ENCODE results near the gene TBC1D2B.

The TBC1D2B gene

DNA sequence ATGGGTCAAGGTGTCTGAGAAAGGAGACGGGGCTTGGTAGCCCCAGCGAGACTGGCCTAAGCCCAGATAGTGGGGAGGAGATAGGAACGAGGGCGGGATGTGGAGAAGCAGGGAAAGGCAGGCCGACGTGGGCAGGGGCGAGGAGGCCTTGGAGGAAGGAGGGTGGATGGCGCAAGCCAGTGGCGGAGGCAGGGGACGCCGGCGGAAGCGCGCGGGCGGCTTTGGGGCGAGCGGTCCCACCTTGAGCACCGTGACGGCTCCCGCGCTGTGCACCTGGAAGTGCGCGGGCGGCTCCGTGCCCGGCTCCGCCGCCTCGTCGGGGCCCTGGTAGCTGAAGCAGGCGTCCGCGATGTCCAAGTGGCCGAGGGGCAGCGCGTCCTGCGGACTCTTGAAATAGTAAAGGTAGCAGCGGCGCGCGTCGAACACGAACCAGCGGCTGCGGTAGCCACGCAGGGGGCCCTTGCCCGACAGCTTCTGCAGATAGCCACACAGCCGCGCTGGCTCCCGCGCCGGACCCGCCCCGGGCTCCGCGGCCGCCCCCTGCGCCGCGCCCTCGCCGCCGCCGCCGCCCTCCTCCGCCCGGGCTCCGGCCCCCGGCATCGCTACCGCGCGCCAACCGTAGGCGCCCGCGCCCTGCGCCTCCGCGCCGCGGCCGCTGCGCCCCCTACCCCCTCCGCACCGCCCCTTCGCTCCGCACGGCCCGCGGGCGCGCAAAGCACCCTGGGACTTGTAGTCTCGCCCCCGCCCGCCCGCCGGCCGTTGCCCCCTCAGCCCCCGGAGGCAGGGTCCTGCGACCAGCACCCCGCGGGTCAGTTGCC is at the start of gene TBC1D2B:
Gene TBC1D2B, minus strand, starts transcription at position 659 of the 818 bp plus-strand sequence. Its CDS starts 59 bp downstream, at position 600.
- peak within 1 kb of the TSS; percentile 97 for H3K27ac Mint-ChIP-seq
- no peaks in the 10 kb centered on the region for H3K9me3 Mint-ChIP-seq

DNA sequence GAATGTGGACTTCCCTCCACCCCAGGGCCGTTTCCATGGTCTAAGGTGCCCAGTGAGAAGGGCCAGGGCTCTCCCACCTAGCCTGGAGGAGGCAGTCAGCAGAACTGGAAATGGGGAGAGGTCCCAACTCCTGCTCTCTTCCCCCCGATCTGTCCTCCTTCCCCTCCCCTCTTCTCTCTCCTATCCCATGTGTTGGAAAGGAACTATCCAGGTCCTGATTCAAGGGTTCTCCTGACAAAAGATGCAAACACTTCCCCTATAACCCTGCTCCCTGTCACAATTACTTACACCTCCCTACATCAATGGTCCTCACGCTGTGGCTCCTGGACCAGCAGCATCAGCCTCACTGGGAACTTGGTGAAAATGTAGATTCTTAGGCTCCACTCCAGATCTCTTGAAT is 47.8 kb upstream of the TBC1D2B start:
- H3K27ac Mint-ChIP-seq = peak overlapping the region; percentile 68
- no peak overlapping the region for H3K4me3 Mint-ChIP-seq
- peaks cover 11% of the 10 kb centered on the region for H3K4me1 Mint-ChIP-seq
- H3K9me3 Mint-ChIP-seq = no peaks in the 10 kb centered on the region
- no peaks in the 10 kb centered on the region for H3K27me3 Mint-ChIP-seq
- H3K36me3 Mint-ChIP-seq = no peaks in the 10 kb centered on the region

More for the DNA sequence above, at the start of gene TBC1D2B:
- peaks cover 42% of the 10 kb centered on the region for H3K4me1 Mint-ChIP-seq
- H3K36me3 Mint-ChIP-seq = peaks cover 4% of the 10 kb centered on the region
- H3K4me3 Mint-ChIP-seq = peak within 1 kb of the TSS; percentile 95
- no peaks in the 10 kb centered on the region for H3K27me3 Mint-ChIP-seq

DNA sequence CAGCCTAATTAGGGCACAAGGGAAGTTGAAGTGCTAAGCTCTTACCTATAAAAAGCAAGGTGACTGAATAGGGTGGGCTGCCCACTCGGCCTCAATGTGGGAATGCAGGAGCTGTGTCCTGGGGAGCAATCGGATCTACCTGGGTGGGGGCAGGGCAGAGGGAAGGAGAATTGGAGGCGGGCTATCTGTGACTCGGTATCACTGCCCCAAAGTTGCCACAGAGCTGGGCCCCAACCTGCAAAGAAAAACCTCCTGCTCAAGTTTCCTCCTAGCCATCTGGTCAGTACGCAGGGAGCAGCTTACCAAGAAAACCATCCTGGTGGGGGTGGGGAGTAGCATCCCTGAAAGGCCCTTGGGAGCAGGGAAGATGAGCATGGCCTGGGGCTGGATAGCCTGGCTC is 43.0 kb upstream of the TBC1D2B start:
- no peak overlapping the region for H3K4me3 Mint-ChIP-seq
- H3K36me3 Mint-ChIP-seq = no peaks in the 10 kb centered on the region
- no peaks in the 10 kb centered on the region for H3K9me3 Mint-ChIP-seq
- H3K27me3 Mint-ChIP-seq = no peaks in the 10 kb centered on the region
- H3K4me1 Mint-ChIP-seq = no peaks in the 10 kb centered on the region
- H3K27ac Mint-ChIP-seq = no peak overlapping the region

DNA sequence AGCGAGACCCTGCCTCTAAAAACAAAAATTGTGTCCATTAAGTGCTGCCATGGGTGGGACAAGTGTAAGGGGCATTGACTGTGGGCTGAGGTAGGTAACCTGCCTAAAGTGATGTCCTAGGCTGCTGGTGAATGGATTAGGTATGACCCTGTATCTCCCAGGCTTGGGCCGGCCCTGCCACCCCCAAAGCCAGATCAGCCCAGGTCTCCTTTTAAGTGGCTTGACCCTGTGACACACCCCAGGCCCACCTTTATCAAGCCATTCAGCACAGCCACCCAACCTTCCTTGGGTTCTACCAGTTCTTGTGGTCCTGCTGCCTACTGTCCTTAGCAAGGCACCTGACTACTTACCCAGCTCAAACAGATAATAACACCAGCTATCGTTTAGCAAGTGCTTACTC is 35.0 kb upstream of the TBC1D2B start:
- H3K27ac Mint-ChIP-seq = no peak overlapping the region
- no peaks in the 10 kb centered on the region for H3K27me3 Mint-ChIP-seq
- H3K4me1 Mint-ChIP-seq = peaks cover 7% of the 10 kb centered on the region
- no peaks in the 10 kb centered on the region for H3K36me3 Mint-ChIP-seq
- no peak overlapping the region for H3K4me3 Mint-ChIP-seq
- no peaks in the 10 kb centered on the region for H3K9me3 Mint-ChIP-seq

DNA sequence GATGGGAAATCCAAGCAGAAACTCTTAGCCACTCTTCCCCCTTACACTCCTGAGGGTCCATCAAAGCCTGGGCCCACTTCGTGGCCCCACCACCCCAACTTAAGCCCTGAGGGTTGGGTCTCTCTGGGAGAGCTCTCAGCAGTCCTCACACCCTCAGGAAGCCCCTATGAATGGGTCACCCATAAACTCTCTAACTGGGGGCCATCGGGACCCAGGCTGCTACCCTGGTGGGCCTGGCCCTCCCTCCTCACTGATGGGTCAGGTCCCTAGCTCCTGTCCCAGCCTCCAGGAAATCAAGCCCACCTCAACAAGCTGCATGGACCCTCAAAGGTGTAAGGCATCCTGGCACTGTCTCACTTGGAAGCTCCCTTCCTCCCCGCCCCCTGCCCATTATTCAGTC is 34.3 kb upstream of the TBC1D2B start:
- Mint-ChIP-seq H3K9me3 (no peaks in the 10 kb centered on the region), H3K27me3 (no peaks in the 10 kb centered on the region), H3K4me1 (peaks cover 11% of the 10 kb centered on the region), H3K36me3 (no peaks in the 10 kb centered on the region), H3K4me3 (no peak overlapping the region), H3K27ac (no peak overlapping the region)

DNA sequence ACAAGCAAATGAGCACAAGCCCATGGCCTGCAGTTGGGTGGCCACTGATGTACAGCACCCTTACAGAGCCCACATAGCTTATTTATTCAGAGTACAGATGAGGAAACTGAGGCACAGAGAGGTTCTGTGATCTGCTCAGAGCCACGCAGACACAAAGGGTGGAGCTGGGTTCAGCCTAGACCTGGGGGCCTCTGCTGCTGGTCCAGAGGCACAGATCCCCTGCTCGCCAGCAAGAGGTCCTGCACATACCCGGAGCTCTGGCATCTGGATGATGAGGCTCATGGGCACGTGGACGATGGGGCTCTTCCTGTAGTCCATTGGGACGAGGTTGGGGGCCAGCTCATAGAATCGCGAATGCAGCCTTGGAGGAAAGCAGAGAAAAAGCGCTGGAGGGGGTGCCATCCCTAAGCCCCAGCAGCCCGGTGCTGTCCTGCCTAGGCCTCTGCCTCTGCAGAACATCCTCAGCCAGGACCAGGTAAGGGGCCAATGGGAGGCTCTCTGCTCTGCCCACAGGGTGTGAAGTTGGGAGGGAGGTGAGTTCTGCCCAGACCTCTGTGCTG is 33.5 kb upstream of the TBC1D2B start:
- no peak overlapping the region for H3K27ac Mint-ChIP-seq
- H3K36me3 Mint-ChIP-seq = no peaks in the 10 kb centered on the region
- no peak overlapping the region for H3K4me3 Mint-ChIP-seq
- H3K4me1 Mint-ChIP-seq = peaks cover 13% of the 10 kb centered on the region
- no peaks in the 10 kb centered on the region for H3K27me3 Mint-ChIP-seq
- H3K9me3 Mint-ChIP-seq = no peaks in the 10 kb centered on the region

DNA sequence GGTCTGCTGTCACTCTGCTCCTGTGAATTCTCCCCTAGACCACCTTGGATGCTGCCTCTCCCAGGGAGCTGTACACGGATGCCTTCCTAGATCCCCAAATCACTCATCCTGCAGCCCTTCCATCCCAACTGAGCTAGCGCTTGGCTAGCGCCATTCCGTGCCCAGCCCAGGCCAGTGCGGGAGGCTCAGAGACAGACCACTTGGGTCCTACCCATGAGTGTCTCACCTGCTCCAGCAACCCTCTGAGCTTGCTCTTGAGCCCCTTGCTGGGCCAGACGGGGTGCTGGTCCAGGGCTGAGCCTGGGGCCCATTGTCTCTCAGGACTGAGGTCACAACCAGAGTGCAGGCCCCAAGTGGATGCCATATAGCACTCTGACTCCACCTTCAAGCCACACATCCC is 32.6 kb upstream of the TBC1D2B start:
- Mint-ChIP-seq H3K27ac (no peak overlapping the region), H3K27me3 (no peaks in the 10 kb centered on the region), H3K4me3 (no peak overlapping the region), H3K36me3 (no peaks in the 10 kb centered on the region), H3K4me1 (peaks cover 22% of the 10 kb centered on the region), H3K9me3 (no peaks in the 10 kb centered on the region)

DNA sequence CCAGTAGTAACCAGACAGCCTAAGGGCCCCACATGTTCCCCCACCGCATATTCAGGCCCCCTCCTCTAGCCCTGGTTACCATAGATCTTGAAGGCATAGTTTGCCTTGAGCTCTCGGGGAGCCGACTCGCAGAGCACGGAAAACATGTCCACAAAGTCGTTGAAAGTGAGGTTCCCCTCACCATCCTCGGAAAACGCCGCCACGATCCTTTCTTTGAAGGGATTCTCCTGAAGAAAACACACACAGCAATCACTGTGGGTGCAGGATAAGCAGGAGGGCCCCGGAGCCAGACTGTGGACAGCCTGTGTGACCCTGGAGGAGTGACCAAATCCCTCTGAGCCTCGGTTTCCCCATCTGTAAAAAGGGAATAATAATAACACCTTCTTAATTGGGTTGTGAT is 31.6 kb upstream of the TBC1D2B start:
- Mint-ChIP-seq H3K4me3 (no peak overlapping the region), H3K27me3 (no peaks in the 10 kb centered on the region), H3K27ac (no peak overlapping the region), H3K36me3 (no peaks in the 10 kb centered on the region), H3K4me1 (peaks cover 31% of the 10 kb centered on the region), H3K9me3 (no peaks in the 10 kb centered on the region)

DNA sequence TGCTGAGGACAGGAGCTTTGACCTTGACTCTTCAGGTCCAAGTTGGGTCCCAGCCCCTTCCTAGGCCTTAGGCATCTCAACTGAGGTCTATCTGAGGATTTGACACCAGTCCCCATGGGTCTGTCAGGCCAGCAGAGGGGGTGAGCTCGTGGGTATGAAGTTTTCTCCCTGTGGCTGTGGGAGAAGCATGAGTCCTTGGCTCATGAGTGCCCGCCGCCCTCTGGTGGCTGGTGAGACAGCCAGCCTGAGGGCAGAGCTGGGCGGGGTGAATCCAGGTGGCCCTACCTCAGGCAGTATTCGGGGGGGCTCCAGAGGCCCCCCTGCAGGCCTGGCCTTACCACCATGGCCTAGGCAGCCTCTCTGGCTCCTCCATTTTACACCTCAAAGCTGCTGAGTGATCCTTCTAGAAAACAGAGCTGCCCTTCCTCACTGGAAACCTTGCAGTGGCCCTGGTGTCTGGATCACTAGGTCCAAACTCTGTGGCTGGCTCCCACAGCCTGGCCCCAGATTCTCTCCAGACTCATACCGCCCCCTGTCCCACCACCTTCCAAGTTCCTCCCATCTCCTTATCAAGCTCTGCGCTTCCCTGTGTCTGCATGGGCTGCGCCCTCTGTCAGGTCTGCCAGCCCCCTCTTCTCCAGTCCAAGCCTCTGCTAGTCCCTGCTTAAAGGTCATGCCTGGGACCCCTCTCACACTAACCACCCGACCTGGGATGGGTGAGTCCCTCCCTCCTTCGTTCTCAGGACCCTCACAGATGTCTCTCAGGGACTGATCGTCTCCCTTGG is 31.0 kb upstream of the TBC1D2B start:
- Mint-ChIP-seq H3K4me3 (no peak overlapping the region), H3K27ac (no peak overlapping the region), H3K36me3 (no peaks in the 10 kb centered on the region), H3K9me3 (no peaks in the 10 kb centered on the region), H3K27me3 (no peaks in the 10 kb centered on the region), H3K4me1 (peaks cover 38% of the 10 kb centered on the region)

DNA sequence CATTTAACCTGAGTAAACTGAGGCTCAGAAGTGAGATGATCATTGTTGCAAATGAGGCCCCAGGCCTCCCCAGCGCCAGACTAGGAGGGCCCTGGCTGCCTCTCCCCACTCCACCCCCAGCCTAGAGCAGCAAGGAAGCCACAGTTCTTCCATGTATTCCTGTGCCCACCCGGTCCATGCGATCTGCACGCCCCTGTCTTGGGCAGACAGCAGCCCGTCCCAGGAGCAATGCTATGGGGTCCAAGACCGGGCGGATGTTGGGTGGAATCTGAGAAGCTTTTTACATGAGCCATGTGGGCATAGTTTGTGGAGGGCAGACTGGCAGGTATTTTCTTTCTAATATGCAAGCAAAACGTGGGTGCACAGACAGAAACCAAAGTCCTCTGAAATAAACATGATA is 30.0 kb upstream of the TBC1D2B start:
- Mint-ChIP-seq H3K4me1 (peaks cover 36% of the 10 kb centered on the region), H3K27ac (no peak overlapping the region), H3K27me3 (no peaks in the 10 kb centered on the region), H3K4me3 (no peak overlapping the region), H3K9me3 (no peaks in the 10 kb centered on the region), H3K36me3 (no peaks in the 10 kb centered on the region)

DNA sequence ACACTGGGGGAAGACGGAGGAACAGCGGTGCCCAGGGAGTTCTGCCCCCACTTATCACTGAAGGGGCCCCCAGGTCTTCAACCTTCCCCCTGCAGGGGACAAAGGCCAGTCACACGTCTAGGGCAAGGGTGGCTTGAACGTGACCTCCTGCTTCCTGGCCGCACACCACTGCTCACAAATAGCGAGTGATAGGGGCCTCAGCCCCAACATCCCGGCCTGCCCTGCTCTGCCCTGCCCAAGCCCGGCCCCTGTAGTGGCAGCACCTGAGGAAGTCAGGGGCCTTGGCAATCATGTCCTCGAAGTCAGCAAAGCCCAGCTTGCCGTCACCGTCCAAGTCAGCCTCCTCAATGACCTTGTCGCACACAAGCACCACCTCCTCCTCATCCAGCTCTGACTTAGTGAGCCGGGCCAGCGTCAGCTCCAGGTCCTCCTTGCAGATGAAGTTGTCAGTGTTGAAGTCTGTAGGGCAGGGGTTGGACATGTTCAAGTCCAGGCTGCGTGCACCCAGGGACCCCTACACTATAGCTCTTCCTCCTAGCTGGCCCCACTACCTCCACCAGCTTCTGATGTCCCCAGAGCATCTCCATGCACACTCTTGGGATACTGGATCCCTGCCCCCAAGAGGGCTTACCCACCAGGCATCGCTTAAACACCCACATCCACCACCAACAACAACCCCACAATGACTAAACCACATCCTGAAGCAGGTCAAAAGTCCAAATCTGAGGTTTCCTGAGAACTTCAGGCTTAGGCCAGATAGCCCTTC is 28.1 kb upstream of the TBC1D2B start:
- Mint-ChIP-seq H3K4me1 (peaks cover 36% of the 10 kb centered on the region), H3K4me3 (no peak overlapping the region), H3K36me3 (no peaks in the 10 kb centered on the region), H3K27me3 (no peaks in the 10 kb centered on the region), H3K27ac (peak overlapping the region; percentile 85), H3K9me3 (no peaks in the 10 kb centered on the region)

DNA sequence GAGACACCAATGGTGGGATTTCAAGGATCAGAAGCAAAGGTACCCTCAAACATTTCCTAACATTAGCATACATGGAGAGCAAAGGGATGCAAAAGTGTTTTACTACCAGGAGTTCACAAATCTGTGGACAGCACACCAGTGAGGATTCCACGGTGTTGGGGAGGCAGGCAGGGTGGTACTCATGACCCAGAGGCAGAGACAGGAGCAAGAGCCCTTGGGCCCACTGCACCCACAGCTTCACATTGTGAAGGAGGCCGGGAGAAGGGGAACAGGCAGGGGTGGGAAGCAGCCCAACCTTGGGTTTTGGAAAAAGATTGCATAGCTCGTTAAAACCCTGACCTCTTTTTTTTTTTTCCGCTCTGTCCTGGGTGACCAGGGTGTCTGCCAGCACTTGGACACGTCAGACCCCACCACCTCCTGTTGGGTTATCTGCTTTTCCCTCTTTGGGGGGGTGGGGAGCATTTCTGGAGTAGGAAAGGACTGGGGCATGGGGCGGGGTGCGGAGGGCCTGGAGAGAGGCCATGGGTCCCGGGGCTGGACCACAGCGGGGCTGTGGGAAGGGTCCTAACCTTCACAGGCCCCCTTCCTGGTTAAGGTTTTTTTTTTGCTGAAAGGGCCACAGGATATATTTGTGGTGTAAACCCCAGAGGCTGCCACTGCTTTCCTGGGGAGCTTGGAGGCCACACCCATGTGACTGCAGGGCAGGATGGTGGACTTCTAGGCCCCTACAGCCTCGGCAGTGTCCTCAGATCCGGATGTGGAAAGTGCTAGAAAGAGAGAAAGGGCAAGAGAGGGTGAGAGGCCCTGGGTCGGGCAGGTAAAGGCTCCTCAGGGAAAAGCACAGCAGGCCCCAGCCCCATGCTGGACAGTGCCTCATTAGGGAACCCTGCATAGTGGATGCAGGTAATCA is 27.3 kb upstream of the TBC1D2B start:
- Mint-ChIP-seq H3K4me3 (no peak overlapping the region), H3K4me1 (peaks cover 36% of the 10 kb centered on the region), H3K27ac (peak overlapping the region; percentile 85), H3K36me3 (no peaks in the 10 kb centered on the region), H3K9me3 (no peaks in the 10 kb centered on the region), H3K27me3 (no peaks in the 10 kb centered on the region)

DNA sequence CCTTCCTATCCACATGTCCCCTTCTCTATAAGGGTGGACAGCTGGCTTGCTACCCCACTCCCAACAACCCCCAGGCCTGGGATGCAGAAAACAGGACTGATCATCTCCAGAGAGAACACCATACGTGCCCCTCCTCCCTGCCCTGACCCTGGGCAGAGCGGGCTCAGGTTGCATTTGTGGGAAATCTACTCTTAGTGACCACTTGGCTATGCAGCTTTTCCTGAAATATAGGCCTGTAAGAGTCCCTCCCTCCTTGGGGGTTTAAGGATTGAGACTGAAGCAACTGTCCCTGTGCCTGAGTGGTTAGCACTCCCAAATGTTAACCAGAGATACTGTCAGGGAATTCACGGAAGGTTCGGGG is 26.6 kb upstream of the TBC1D2B start:
- H3K4me3 Mint-ChIP-seq = peak overlapping the region; percentile 27
- no peaks in the 10 kb centered on the region for H3K36me3 Mint-ChIP-seq
- peaks cover 36% of the 10 kb centered on the region for H3K4me1 Mint-ChIP-seq
- no peaks in the 10 kb centered on the region for H3K9me3 Mint-ChIP-seq
- peak overlapping the region; percentile 77 for H3K27ac Mint-ChIP-seq
- no peaks in the 10 kb centered on the region for H3K27me3 Mint-ChIP-seq

DNA sequence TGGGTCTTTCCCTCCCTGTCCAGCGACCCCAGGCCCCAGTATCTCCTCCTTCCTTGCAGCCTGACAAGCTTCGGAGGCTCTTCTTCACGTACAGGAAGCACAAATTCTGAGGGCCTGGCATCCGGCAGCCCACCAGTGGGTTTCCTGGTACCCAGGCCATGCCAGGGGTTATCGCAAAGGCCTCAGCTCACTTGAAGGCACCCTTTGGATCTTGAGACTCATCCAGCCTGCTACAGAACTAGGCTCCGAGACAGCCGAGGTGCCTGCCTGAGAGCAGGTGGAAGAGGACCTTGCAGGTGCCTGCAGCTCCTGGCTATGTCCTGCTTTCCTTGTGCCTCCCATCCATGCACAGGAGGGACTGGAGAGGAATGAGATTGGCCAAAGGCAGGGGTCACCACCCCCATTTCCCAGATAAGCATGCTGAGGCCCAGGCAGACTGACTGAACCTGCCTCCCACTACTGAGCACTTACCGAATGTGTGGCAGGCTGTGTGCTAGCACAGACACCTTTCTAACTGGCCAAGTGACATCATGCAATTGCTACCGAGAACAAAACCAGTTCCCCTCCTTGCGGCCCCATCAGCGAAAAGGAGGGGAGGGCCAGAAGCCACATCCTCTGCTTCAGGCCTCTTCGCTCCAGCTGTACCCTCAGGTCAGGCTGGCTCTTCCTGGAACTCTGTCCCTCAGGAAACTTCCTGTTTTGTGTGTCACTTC is 26.1 kb upstream of the TBC1D2B start:
- Mint-ChIP-seq H3K27ac (peak overlapping the region; percentile 77), H3K4me3 (peak overlapping the region; percentile 27), H3K36me3 (no peaks in the 10 kb centered on the region), H3K4me1 (peaks cover 36% of the 10 kb centered on the region), H3K9me3 (no peaks in the 10 kb centered on the region), H3K27me3 (no peaks in the 10 kb centered on the region)
